ENCODE data around the gene MPRIP.

Gene MPRIP

GRCh38 chr17:17169396-17169795 lies 127.1 kb downstream of the MPRIP start:
- H3K18ac ChIP-seq (ENCODE audit: low read length): no peak overlapping the region
- no peak overlapping the region for H4K8ac ChIP-seq (ENCODE audit: low read depth, low read length)

GRCh38 chr17:17170346-17170985 lies 128.2 kb downstream of the MPRIP start:
- Histone ChIP-seq H3K4me3 (ENCODE audit: low read depth, low read length) (no peak overlapping the region), H3K18ac (ENCODE audit: low read length) (no peak overlapping the region), H3K79me2 (ENCODE audit: control insufficient read depth, insufficient read depth, low read length, poor library complexity) (no peaks in the 10 kb centered on the region), H3K4ac (ENCODE audit: low read depth, low read length) (no peak overlapping the region), H3K23ac (ENCODE audit: low read length) (no peak overlapping the region), H3K36me3 (ENCODE audit: control insufficient read depth in 1 of 2, insufficient read depth in 2 of 2, low read length in 2 of 2) (peaks cover 82 to 92% of the 10 kb centered on the region in 2 experiments), H4K91ac (ENCODE audit: low read depth, low read length) (no peak overlapping the region), H3K79me1 (ENCODE audit: low read length) (no peaks in the 10 kb centered on the region), H2BK5ac (ENCODE audit: low read depth, low read length, poor library complexity) (no peak overlapping the region), H3K9ac (ENCODE audit: low read length) (no peak overlapping the region), H3K27me3 (ENCODE audit: insufficient read depth, low read length) (no peaks in the 10 kb centered on the region), H3K9me3 (ENCODE audit: insufficient read depth, low read depth, low read length) (peaks cover 1% of the 10 kb centered on the region), H3K4me2 (ENCODE audit: low read length) (no peak overlapping the region), H4K8ac (ENCODE audit: low read depth, low read length) (no peak overlapping the region), H2BK120ac (ENCODE audit: insufficient read depth, low read length, poor library complexity) (no peak overlapping the region), H3K4me1 (ENCODE audit: control insufficient read depth in 1 of 2, insufficient read depth in 2 of 2, low read length in 2 of 2) (no peaks in the 10 kb centered on the region), H2BK12ac (ENCODE audit: low read length) (no peak overlapping the region), H2AK5ac (ENCODE audit: low read length) (no peak overlapping the region), H4K12ac (ENCODE audit: low read depth, low read length) (no peak overlapping the region), H3K27ac (ENCODE audit: low read depth, low read length) (no peak overlapping the region), H2AFZ (ENCODE audit: insufficient read depth, low read length, poor library complexity) (no peak overlapping the region), H3K14ac (ENCODE audit: low read length) (no peak overlapping the region)
- DNase-seq: peak; percentile 91 to 96
- no CpG with 5 or more reads among the region's 9 CpGs for WGBS (ENCODE audit: extremely low coverage, insufficient coverage, insufficient read length)

More at GRCh38 chr17:17169396-17169795, 127.1 kb downstream of the MPRIP start:
- H3K4me2 ChIP-seq (ENCODE audit: low read length): no peak overlapping the region
- H2BK5ac ChIP-seq (ENCODE audit: low read depth, low read length, poor library complexity): no peak overlapping the region
- H3K9ac ChIP-seq (ENCODE audit: low read length): no peak overlapping the region
- H4K12ac ChIP-seq (ENCODE audit: low read depth, low read length): no peak overlapping the region
- H2BK12ac ChIP-seq (ENCODE audit: low read length): no peak overlapping the region
- no peak overlapping the region for H3K14ac ChIP-seq (ENCODE audit: low read length)
- H3K9me3 ChIP-seq (ENCODE audit: insufficient read depth, low read depth, low read length): peaks cover 3% of the 10 kb centered on the region
- H2AFZ ChIP-seq (ENCODE audit: insufficient read depth, low read length, poor library complexity): no peak overlapping the region
- H4K91ac ChIP-seq (ENCODE audit: low read depth, low read length): no peak overlapping the region
- no peaks in the 10 kb centered on the region for H3K27me3 ChIP-seq (ENCODE audit: insufficient read depth, low read length)
- H3K36me3 ChIP-seq (ENCODE audit: control insufficient read depth in 1 of 2, insufficient read depth in 2 of 2, low read length in 2 of 2): peaks cover 82 to 94% of the 10 kb centered on the region in 2 experiments
- no peak for DNase-seq
- H3K4ac ChIP-seq (ENCODE audit: low read depth, low read length): no peak overlapping the region
- H2AK5ac ChIP-seq (ENCODE audit: low read length): no peak overlapping the region
- H3K4me1 ChIP-seq (ENCODE audit: control insufficient read depth in 1 of 2, insufficient read depth in 2 of 2, low read length in 2 of 2): no peaks in the 10 kb centered on the region
- no peak overlapping the region for H2BK120ac ChIP-seq (ENCODE audit: insufficient read depth, low read length, poor library complexity)
- H3K79me2 ChIP-seq (ENCODE audit: control insufficient read depth, insufficient read depth, low read length, poor library complexity): no peaks in the 10 kb centered on the region
- no peak overlapping the region for H3K27ac ChIP-seq (ENCODE audit: low read depth, low read length)
- no peaks in the 10 kb centered on the region for H3K79me1 ChIP-seq (ENCODE audit: low read length)
- WGBS (ENCODE audit: extremely low coverage, insufficient coverage, insufficient read length): no CpG with 5 or more reads among the region's 4 CpGs
- H3K4me3 ChIP-seq (ENCODE audit: low read depth, low read length): no peak overlapping the region
- no peak overlapping the region for H3K23ac ChIP-seq (ENCODE audit: low read length)

GRCh38 chr17:17171186-17171585 lies 128.9 kb downstream of the MPRIP start:
- Histone ChIP-seq H3K9ac (ENCODE audit: low read length) (no peak overlapping the region), H3K23ac (ENCODE audit: low read length) (no peak overlapping the region), H3K4me3 (ENCODE audit: low read depth, low read length) (no peak overlapping the region), H3K27ac (ENCODE audit: low read depth, low read length) (no peak overlapping the region), H3K4me1 (ENCODE audit: control insufficient read depth in 1 of 2, insufficient read depth in 2 of 2, low read length in 2 of 2) (no peaks in the 10 kb centered on the region), H3K36me3 (ENCODE audit: control insufficient read depth in 1 of 2, insufficient read depth in 2 of 2, low read length in 2 of 2) (peaks cover 82 to 92% of the 10 kb centered on the region in 2 experiments), H4K91ac (ENCODE audit: low read depth, low read length) (no peak overlapping the region), H3K18ac (ENCODE audit: low read length) (no peak overlapping the region), H4K12ac (ENCODE audit: low read depth, low read length) (no peak overlapping the region), H2AFZ (ENCODE audit: insufficient read depth, low read length, poor library complexity) (no peak overlapping the region), H3K14ac (ENCODE audit: low read length) (no peak overlapping the region), H4K8ac (ENCODE audit: low read depth, low read length) (no peak overlapping the region), H2BK12ac (ENCODE audit: low read length) (no peak overlapping the region), H2BK5ac (ENCODE audit: low read depth, low read length, poor library complexity) (no peak overlapping the region), H3K79me2 (ENCODE audit: control insufficient read depth, insufficient read depth, low read length, poor library complexity) (no peaks in the 10 kb centered on the region), H3K4ac (ENCODE audit: low read depth, low read length) (no peak overlapping the region), H3K9me3 (ENCODE audit: insufficient read depth, low read depth, low read length) (peaks cover 1% of the 10 kb centered on the region), H3K79me1 (ENCODE audit: low read length) (no peaks in the 10 kb centered on the region), H2BK120ac (ENCODE audit: insufficient read depth, low read length, poor library complexity) (no peak overlapping the region), H2AK5ac (ENCODE audit: low read length) (no peak overlapping the region), H3K27me3 (ENCODE audit: insufficient read depth, low read length) (no peaks in the 10 kb centered on the region), H3K4me2 (ENCODE audit: low read length) (no peak overlapping the region)
- WGBS (ENCODE audit: extremely low coverage, insufficient coverage, insufficient read length): no CpG with 5 or more reads among the region's 7 CpGs
- no peak for DNase-seq

- Histone ChIP-seq H3K23ac (ENCODE audit: low read length) (no peak overlapping the region), H4K12ac (ENCODE audit: low read depth, low read length) (no peak overlapping the region), H3K9me3 (ENCODE audit: insufficient read depth, low read depth, low read length) (peaks cover under 1% of the 10 kb centered on the region), H2BK5ac (ENCODE audit: low read depth, low read length, poor library complexity) (no peak overlapping the region), H3K4me2 (ENCODE audit: low read length) (no peak overlapping the region), H3K79me1 (ENCODE audit: low read length) (no peaks in the 10 kb centered on the region), H3K4ac (ENCODE audit: low read depth, low read length) (no peak overlapping the region), H2AK5ac (ENCODE audit: low read length) (no peak overlapping the region), H2BK12ac (ENCODE audit: low read length) (no peak overlapping the region), H2BK120ac (ENCODE audit: insufficient read depth, low read length, poor library complexity) (no peak overlapping the region), H3K79me2 (ENCODE audit: control insufficient read depth, insufficient read depth, low read length, poor library complexity) (no peaks in the 10 kb centered on the region), H3K4me3 (ENCODE audit: low read depth, low read length) (no peak overlapping the region), H4K8ac (ENCODE audit: low read depth, low read length) (no peak overlapping the region), H3K14ac (ENCODE audit: low read length) (no peak overlapping the region), H2AFZ (ENCODE audit: insufficient read depth, low read length, poor library complexity) (no peak overlapping the region), H3K27me3 (ENCODE audit: insufficient read depth, low read length) (no peaks in the 10 kb centered on the region), H3K27ac (ENCODE audit: low read depth, low read length) (no peak overlapping the region), H3K36me3 (ENCODE audit: control insufficient read depth in 1 of 2, insufficient read depth in 2 of 2, low read length in 2 of 2) (peaks cover 82 to 92% of the 10 kb centered on the region in 2 experiments), H3K4me1 (ENCODE audit: control insufficient read depth in 1 of 2, insufficient read depth in 2 of 2, low read length in 2 of 2) (no peaks in the 10 kb centered on the region), H3K18ac (ENCODE audit: low read length) (no peak overlapping the region), H3K9ac (ENCODE audit: low read length) (no peak overlapping the region), H4K91ac (ENCODE audit: low read depth, low read length) (no peak overlapping the region)
- WGBS (ENCODE audit: extremely low coverage, insufficient coverage, insufficient read length): no CpG with 5 or more reads among the region's 26 CpGs
- no peak for DNase-seq
Measured at GRCh38 chr17:17172001-17172939, 130.0 kb downstream of the MPRIP start.

All from trophoblast cell (in vitro differentiated cells and primary cell).